Calu3 (cell line): ENCODE measurements around the gene MCM3AP. TPM values are rescaled to one million over a fixed set of nuclear protein-coding genes. Genes with fewer than 3 reads are reported as not detected.

Source experiments
- BruUV-seq: library from RNA; stranded (reverse); fragments of 400-500 nt; replicated peaks from 2 replicates; lab custom pipeline; 2021; lab: Mats Ljungman, UMichigan
- CTCF ChIA-PET: fragments of 300-600 bp; sonication (Branson Sonifier 250); formaldehyde crosslinking; loops from one replicate; lab custom pipeline; 2022; ENCODE audit warnings: antibody characterized with exemption; lab: Charles Lee
- DNase-seq: peaks from one replicate; pipeline ENCODE4 v3.0.0; 2022
- H3K27ac Mint-ChIP-seq: one replicate; pipeline ENCODE4 v1.8.0; 2022; ENCODE audit warnings: mixed read lengths; ENCODE audit not compliant: unreplicated experiment
- H3K27me3 Mint-ChIP-seq: one replicate; pipeline ENCODE4 v1.8.0; 2022; ENCODE audit warnings: mixed read lengths; ENCODE audit not compliant: unreplicated experiment
- H3K36me3 Mint-ChIP-seq: one replicate; pipeline ENCODE4 v1.8.0; 2022; ENCODE audit warnings: mild to moderate bottlenecking, moderate library complexity, mixed read lengths; ENCODE audit not compliant: insufficient read depth, unreplicated experiment
- H3K4me1 Mint-ChIP-seq: one replicate; pipeline ENCODE4 v1.8.0; 2022; ENCODE audit warnings: mild to moderate bottlenecking, low read depth, mixed read lengths; ENCODE audit not compliant: unreplicated experiment
- H3K4me3 Mint-ChIP-seq: one replicate; pipeline ENCODE4 v1.8.0; 2022; ENCODE audit warnings: mild to moderate bottlenecking, low read depth, moderate library complexity, mixed read lengths; ENCODE audit not compliant: unreplicated experiment
- H3K9me3 Mint-ChIP-seq: one replicate; pipeline ENCODE4 v1.8.0; 2022; ENCODE audit warnings: low read depth, mixed read lengths; ENCODE audit not compliant: unreplicated experiment
- intact Hi-C: fragments of 100-400 bp; cut with micrococcal nuclease; formaldehyde crosslinking; loops from one replicate; pipeline ENCODE4 v1.10.0; 2022; ENCODE audit not compliant: unreplicated experiment
- total RNA-seq: library from RNA; stranded (reverse); gene quantifications from 2 replicates; pipeline ENCODE4 v1.2.3, GENCODE V29; 2022
- TF ChIP-seq, protein P1 (sequence below): fragments of 200-600 bp; IDR thresholded peaks from one replicate; pipeline ENCODE4 v1.8.0; 2022; ENCODE audit warnings: antibody characterized with exemption; ENCODE audit not compliant: unreplicated experiment

MCM3AP gene
- total RNA-seq, 1 experiment from 2014 or later = 64.1 TPM

DNA sequence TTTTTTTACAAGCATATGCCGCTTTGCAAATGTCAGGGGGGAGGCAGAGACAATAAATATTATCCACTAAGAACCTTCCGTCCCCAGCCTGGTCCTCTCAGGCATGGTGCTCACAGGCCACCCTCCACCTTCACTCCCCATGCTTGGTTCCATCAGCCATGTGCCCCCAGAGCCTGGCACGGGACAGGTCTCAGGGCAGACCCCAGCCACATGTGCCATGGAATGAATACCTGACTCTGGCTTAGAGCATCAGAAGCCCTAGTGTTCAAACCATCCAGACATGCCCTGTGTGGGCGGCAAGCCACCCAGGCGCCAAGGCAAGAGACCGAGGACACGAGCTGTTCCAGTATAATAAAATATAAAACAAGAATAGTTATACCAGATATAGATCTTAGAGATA, 62.2 kb downstream of the MCM3AP start:
- CTCF ChIA-PET = no interaction called here
- no peak overlapping the region for H3K27ac Mint-ChIP-seq
- TF ChIP-seq, protein P1, sequence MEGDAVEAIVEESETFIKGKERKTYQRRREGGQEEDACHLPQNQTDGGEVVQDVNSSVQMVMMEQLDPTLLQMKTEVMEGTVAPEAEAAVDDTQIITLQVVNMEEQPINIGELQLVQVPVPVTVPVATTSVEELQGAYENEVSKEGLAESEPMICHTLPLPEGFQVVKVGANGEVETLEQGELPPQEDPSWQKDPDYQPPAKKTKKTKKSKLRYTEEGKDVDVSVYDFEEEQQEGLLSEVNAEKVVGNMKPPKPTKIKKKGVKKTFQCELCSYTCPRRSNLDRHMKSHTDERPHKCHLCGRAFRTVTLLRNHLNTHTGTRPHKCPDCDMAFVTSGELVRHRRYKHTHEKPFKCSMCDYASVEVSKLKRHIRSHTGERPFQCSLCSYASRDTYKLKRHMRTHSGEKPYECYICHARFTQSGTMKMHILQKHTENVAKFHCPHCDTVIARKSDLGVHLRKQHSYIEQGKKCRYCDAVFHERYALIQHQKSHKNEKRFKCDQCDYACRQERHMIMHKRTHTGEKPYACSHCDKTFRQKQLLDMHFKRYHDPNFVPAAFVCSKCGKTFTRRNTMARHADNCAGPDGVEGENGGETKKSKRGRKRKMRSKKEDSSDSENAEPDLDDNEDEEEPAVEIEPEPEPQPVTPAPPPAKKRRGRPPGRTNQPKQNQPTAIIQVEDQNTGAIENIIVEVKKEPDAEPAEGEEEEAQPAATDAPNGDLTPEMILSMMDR = no peak
- H3K4me1 Mint-ChIP-seq = peaks cover 25% of the 10 kb centered on the region
- no peaks in the 10 kb centered on the region for H3K27me3 Mint-ChIP-seq
- no peaks in the 10 kb centered on the region for H3K9me3 Mint-ChIP-seq
- intact Hi-C loops = loop anchor here (10.0 kb wide), 1 partner anchor 78 kb away; no protein-coding TSS in a partner anchor
- DNase-seq = no peak
- no peak overlapping the region for H3K4me3 Mint-ChIP-seq
- peaks cover 44% of the 10 kb centered on the region for H3K36me3 Mint-ChIP-seq
- no TSS peak for BruUV-seq

DNA sequence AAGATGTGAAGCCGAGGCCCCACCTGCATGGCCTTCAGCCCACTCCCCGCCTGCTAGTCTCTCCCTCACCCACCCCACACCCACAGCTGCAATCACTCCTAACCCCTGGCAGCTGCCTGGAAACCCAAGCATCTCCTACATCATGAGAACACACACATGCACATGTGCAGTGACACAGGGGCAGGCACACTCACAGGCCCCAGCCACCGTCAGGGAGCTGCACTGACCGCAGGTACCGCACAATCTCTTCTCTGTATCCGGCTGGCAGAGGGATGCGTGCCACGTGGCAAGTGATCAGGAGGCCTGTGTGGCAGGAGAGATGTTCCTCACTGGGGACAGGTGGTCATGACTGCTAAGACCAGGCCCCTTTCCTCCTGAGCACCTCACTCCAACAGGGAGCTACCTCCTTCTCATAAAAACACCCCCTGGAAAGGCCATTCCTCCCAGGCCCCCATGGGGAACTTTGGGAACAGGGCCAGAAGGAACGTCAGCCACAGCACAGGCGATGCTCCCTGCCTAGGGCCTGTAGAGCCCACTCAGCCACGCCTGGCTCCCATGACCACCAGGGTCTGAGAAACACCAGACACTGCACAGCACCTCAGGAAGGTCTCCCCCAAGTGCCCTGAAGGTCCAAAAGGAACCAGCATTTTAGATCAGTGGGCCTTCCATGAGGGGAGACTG, 62.8 kb downstream of the MCM3AP start:
- no peaks in the 10 kb centered on the region for H3K9me3 Mint-ChIP-seq
- intact Hi-C loops = loop anchor here (10.0 kb wide), 1 partner anchor 78 kb away; no protein-coding TSS in a partner anchor
- H3K4me3 Mint-ChIP-seq = no peak overlapping the region
- H3K27me3 Mint-ChIP-seq = no peaks in the 10 kb centered on the region
- H3K4me1 Mint-ChIP-seq = peaks cover 24% of the 10 kb centered on the region
- TF ChIP-seq, protein P1 = no peak
- H3K36me3 Mint-ChIP-seq = peaks cover 38% of the 10 kb centered on the region
- no peak for DNase-seq
- no TSS peak for BruUV-seq
- CTCF ChIA-PET = no interaction called here
- no peak overlapping the region for H3K27ac Mint-ChIP-seq

DNA sequence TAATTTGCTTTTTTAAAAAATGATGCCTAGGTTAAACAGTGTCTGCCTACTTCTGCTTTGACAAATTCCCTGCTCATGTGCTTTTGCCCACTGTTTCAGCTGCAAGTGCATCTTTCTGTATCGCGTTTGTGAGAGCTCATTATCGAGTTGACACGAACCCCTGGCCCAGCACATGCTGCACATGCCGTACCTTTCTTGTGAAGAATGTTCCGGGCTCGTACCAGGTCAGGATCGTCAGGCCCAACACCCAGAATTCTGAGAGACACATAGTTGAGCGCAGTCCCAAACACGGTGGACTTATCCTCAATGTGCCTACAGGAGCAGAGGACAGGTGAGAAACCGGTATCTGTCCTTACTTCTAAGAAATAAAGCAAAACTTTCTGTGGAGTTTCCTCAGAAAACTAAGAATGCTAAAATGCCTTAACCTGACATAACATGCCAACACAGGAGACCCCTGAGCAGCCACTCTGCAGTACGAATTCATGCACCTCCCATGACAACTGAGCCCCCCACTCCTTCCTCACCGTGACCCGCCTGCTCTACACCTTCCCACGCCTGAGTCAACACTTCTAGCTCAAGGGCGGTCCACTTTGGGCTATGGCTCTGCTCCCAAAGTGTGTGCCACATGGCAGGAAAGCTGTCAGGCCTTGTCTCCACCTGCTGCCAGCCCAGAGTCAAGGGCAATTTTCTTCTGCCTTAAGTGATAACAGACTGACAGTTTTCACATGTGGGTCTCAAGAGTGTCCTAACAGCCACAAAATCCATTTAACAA, 63.6 kb downstream of the MCM3AP start:
- peaks cover 33% of the 10 kb centered on the region for H3K36me3 Mint-ChIP-seq
- DNase-seq = no peak
- intact Hi-C loops = loop anchor here (10.0 kb wide), 1 partner anchor 77 kb away; no protein-coding TSS in a partner anchor

DNA sequence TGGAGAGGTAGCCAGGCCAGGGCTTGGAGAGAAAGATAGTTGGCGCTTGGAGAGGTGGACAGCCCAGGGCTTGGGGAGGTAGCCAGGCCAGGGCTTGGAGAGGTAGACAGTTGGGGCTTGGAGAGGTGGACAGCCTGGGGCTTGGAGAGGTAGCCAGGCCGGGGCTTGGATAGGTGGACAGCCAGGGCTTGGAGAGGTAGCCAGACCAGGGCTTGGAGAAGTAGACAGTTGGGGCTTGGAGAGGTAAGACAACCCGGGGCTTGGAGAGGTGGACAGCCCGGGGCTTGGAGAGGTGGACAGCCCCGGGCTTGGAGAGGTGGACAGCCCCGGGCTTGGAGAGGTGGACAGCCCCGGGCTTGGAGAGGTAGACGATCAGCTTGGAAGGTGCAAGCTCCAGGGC, 64.6 kb downstream of the MCM3AP start:
- CTCF ChIA-PET = no interaction called here
- BruUV-seq = no TSS peak
- TF ChIP-seq, protein P1 = no peak
- peaks cover 36% of the 10 kb centered on the region for H3K36me3 Mint-ChIP-seq
- intact Hi-C loops = loop anchor here (10.0 kb wide), 1 partner anchor 76 kb away; no protein-coding TSS in a partner anchor
- no peak overlapping the region for H3K4me3 Mint-ChIP-seq
- H3K9me3 Mint-ChIP-seq = no peaks in the 10 kb centered on the region
- peak overlapping the region; percentile 39 for H3K27ac Mint-ChIP-seq
- no peak for DNase-seq
- H3K4me1 Mint-ChIP-seq = peaks cover 12% of the 10 kb centered on the region
- no peaks in the 10 kb centered on the region for H3K27me3 Mint-ChIP-seq

More for the DNA sequence above, 63.6 kb downstream of the MCM3AP start:
- BruUV-seq = no TSS peak
- Mint-ChIP-seq H3K9me3 (no peaks in the 10 kb centered on the region), H3K4me1 (peaks cover 18% of the 10 kb centered on the region), H3K27me3 (no peaks in the 10 kb centered on the region), H3K27ac (no peak overlapping the region), H3K4me3 (no peak overlapping the region)
- CTCF ChIA-PET = no interaction called here
- TF ChIP-seq, protein P1 = no peak
